ENCODE results near the gene TTC21B. TPM values are rescaled to one million over a fixed set of nuclear protein-coding genes. Genes with fewer than 3 reads are reported as not detected.

The TTC21B gene
- total and polyA plus RNA-seq, 8 donors = 5.4 to 14.7 (median 9.2) TPM

- Histone ChIP-seq H3K9me3 (no peaks in the 10 kb centered on the region), H3K36me3 (no peaks in the 10 kb centered on the region), H3K27ac (no peak overlapping the region), H3K4me1 (peaks cover 0 to 3% (median 0%) of the 10 kb centered on the region in 3 donors), H3K27me3 (no peaks in the 10 kb centered on the region), H3K4me3 (no peak overlapping the region)
- ATAC-seq (no peak), FAIRE-seq (no peak), DNase-seq (no peak)
- 97 to 100% methylated on average over 2 of the region's 2 CpGs for WGBS, 2 donors
- TF ChIP-seq, protein P1, sequence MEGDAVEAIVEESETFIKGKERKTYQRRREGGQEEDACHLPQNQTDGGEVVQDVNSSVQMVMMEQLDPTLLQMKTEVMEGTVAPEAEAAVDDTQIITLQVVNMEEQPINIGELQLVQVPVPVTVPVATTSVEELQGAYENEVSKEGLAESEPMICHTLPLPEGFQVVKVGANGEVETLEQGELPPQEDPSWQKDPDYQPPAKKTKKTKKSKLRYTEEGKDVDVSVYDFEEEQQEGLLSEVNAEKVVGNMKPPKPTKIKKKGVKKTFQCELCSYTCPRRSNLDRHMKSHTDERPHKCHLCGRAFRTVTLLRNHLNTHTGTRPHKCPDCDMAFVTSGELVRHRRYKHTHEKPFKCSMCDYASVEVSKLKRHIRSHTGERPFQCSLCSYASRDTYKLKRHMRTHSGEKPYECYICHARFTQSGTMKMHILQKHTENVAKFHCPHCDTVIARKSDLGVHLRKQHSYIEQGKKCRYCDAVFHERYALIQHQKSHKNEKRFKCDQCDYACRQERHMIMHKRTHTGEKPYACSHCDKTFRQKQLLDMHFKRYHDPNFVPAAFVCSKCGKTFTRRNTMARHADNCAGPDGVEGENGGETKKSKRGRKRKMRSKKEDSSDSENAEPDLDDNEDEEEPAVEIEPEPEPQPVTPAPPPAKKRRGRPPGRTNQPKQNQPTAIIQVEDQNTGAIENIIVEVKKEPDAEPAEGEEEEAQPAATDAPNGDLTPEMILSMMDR (IDR thresholded peaks at IDR 0.05) = no peak
- intact Hi-C loops (cut with DNase I) = no loop called here
Observed at GRCh38 chr2:165904432-165904831, 49.1 kb downstream of the TTC21B start.

- H3K4me3 ChIP-seq = no peak overlapping the region
- ATAC-seq (no peak), DNase-seq (no peak), FAIRE-seq (no peak)
- peaks cover 0 to under 1% (median 0%) of the 10 kb centered on the region in 3 donors for H3K36me3 ChIP-seq
- intact Hi-C loops (cut with DNase I) = no loop called here
- no peaks in the 10 kb centered on the region for H3K27me3 ChIP-seq
- 93 to 100% methylated on average over 5 of the region's 5 CpGs for WGBS, 2 donors
- no peak overlapping the region for H3K27ac ChIP-seq
- H3K9me3 ChIP-seq = no peaks in the 10 kb centered on the region
- TF ChIP-seq, protein P1 (IDR thresholded peaks at IDR 0.05) = no peak
- no peaks in the 10 kb centered on the region for H3K4me1 ChIP-seq
Observed at GRCh38 chr2:165903406-165903805, 50.2 kb downstream of the TTC21B start.

DNA sequence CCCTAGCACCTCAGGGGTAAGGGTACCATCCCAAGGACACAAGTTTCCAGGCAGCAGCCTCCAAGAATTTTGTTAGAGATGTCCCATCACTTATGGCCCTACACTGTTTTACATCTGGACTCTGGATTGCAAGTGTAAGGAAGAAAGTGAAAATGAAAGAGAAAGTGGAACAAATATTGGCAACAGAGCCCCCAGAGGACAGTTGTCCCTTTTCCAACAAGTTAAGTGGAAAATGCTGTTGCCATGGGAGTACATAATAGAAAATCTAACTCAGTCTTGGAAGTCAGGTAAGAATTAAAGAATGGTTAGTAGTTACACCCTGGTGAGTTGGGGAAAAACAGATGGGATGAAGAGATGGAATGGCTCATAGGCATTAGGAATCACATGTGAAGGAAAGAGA lies 50.6 kb downstream of the TTC21B start:
- Histone ChIP-seq H3K36me3 (peaks cover 0 to 5% (median 0%) of the 10 kb centered on the region in 3 donors), H3K9me3 (no peaks in the 10 kb centered on the region), H3K27ac (no peak overlapping the region), H3K4me3 (no peak overlapping the region), H3K27me3 (no peaks in the 10 kb centered on the region), H3K4me1 (no peaks in the 10 kb centered on the region)
- ATAC-seq = peak in 3 of 4 donors; percentile 61 to 82 (median 70)
- TF ChIP-seq, protein P1 (IDR thresholded peaks at IDR 0.05) = no peak
- intact Hi-C loops (cut with DNase I) = no loop called here
- FAIRE-seq = no peak
- DNase-seq = no peak

GRCh38 chr2:165901620-165902298 lies 51.8 kb downstream of the TTC21B start:
- DNase-seq = no peak
- Histone ChIP-seq H3K9me3 (no peaks in the 10 kb centered on the region), H3K27ac (no peak overlapping the region), H3K27me3 (no peaks in the 10 kb centered on the region), H3K36me3 (peaks cover 0 to 12% (median under 1%) of the 10 kb centered on the region in 3 donors), H3K4me1 (no peaks in the 10 kb centered on the region), H3K4me3 (no peak overlapping the region)
- 89 to 90% methylated on average over 7 of the region's 7 CpGs for WGBS, 2 donors
- ATAC-seq = no peak
- TF ChIP-seq, protein P1 (IDR thresholded peaks at IDR 0.05) = no peak
- FAIRE-seq = no peak
- intact Hi-C loops (cut with DNase I) = no loop called here

DNA sequence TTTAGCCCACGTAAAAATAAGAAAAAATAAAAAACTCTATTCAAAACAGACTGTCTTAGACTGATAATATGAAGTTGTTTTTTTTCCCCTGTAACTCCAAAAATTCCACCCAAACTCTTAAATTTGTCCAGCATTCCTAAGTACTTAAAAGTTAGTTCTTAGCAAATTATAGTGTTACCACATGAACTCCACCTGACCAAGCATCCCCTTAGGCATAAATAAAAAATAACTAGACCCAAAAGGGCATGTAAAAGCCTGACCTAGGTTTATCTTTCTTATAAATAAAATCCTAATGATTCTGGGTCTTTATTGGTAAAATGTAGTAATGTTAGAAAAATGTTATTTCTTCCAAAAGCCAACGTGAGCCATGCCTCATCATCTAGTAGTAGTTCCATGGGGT lies 54.3 kb downstream of the TTC21B start:
- no peaks in the 10 kb centered on the region for H3K9me3 ChIP-seq
- ATAC-seq (no peak), FAIRE-seq (no peak), DNase-seq (no peak)
- H3K27ac ChIP-seq = no peak overlapping the region
- intact Hi-C loops (cut with DNase I) = no loop called here
- no peaks in the 10 kb centered on the region for H3K4me1 ChIP-seq
- H3K36me3 ChIP-seq = peaks cover 0 to 22% (median 4%) of the 10 kb centered on the region in 3 donors
- TF ChIP-seq, protein P1 (IDR thresholded peaks at IDR 0.05) = no peak
- no peaks in the 10 kb centered on the region for H3K27me3 ChIP-seq
- 90 to 93% methylated on average over 2 of the region's 2 CpGs for WGBS, 2 donors
- no peak overlapping the region for H3K4me3 ChIP-seq

All from pancreas (tissue), 10 donors.